ENCODE results near the gene MGAT3.

- TF ChIP-seq CTCF (IDR thresholded peaks at IDR 0.05) (no peak), EZH2 (IDR thresholded peaks at IDR 0.05; ENCODE audit: borderline replicate concordance, insufficient read depth, low read depth, low read length, poor library complexity, severe bottlenecking) (no peak)
Measured at GRCh38 chr22:39492186-39492585, 35.4 kb downstream of the MGAT3 start.
